D721Med (cell line): Measurements from ENCODE around the gene SMAD3.

ENCODE experiments used
- DNase-seq: peaks from one replicate; pipeline ENCODE4 v3.0.0; 2011; ENCODE audit warnings: low spot score; ENCODE audit not compliant: insufficient read length
- FAIRE-seq: peaks from 2 replicates; lab custom pipeline; 2011; peaks lifted over from hg19 to GRCh38; lab: Jason Lieb, UNC
- TF ChIP-seq, protein P1 (sequence below): IDR thresholded peaks from 2 replicates; pipeline ENCODE4 v1.5.1; 2012; ENCODE audit warnings: mild to moderate bottlenecking, control low read depth; ENCODE audit not compliant: insufficient read depth; ENCODE audit errors: missing control alignments

Gene SMAD3

DNA sequence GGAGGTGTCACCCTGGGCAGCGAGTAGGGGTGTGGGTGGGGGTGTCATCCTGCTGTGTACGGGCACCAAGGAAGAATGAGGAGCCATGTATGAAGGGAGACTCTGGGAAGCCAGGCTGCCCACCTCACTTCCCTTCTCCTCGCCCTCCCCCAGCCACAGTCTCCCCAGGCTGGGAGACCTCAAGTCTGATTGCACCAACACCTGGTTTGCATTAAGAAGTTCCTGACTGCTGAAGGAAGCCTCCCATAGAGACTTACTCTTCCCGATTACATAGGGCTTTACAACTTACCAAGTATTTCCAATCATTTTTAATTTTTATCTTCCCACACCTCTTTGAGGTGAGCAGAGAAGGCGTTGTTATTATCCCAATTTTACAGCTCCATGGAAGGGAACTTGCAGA, 29.5 kb upstream of the SMAD3 start:
- FAIRE-seq = no peak

DNA sequence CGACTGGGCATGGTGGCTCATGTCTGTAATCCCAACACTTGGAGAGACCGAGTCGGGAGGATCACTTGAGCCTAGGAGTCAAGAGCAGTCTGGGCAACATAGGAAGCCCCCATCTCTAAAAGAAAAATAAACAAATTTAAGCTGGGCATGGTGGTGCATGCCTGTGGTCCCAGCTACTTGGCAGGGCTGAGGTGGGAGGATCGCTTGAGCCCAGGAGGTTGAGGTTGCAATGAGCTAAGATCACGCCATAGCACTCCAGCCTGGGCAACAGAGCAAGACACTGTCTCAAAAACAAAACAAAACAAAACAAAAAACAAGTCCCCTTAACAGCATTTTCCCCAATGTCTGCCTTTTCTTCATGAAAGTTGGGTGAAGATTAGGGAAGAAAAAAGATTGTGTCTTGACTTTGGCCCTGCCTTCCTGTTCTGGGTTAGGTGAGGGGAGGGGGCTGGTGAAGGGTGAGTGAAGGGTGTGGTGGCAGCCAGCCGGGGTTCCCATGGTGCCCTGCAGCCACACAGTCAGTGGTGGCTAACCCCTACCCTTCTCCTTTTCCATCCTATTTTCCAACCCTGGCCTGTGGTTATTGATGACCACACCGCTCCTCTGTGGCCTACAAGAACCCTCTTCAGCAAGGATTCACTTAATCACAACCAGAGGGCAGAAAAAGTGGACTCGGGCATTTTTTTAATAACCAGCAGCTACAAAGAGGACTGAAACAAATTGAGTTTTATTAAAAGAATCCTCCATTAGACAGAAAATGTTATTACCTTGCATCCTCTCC, 28.4 kb upstream of the SMAD3 start:
- FAIRE-seq (no peak), DNase-seq (no peak)
- TF ChIP-seq, protein P1, sequence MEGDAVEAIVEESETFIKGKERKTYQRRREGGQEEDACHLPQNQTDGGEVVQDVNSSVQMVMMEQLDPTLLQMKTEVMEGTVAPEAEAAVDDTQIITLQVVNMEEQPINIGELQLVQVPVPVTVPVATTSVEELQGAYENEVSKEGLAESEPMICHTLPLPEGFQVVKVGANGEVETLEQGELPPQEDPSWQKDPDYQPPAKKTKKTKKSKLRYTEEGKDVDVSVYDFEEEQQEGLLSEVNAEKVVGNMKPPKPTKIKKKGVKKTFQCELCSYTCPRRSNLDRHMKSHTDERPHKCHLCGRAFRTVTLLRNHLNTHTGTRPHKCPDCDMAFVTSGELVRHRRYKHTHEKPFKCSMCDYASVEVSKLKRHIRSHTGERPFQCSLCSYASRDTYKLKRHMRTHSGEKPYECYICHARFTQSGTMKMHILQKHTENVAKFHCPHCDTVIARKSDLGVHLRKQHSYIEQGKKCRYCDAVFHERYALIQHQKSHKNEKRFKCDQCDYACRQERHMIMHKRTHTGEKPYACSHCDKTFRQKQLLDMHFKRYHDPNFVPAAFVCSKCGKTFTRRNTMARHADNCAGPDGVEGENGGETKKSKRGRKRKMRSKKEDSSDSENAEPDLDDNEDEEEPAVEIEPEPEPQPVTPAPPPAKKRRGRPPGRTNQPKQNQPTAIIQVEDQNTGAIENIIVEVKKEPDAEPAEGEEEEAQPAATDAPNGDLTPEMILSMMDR = no peak

More for the DNA sequence above, 29.5 kb upstream of the SMAD3 start:
- TF ChIP-seq, protein P1 = no peak
- no peak for DNase-seq

- DNase-seq = no peak
- TF ChIP-seq, protein P1 = no peak
- FAIRE-seq = no peak
Observed at GRCh38 chr15:67037694-67038093, 27.7 kb upstream of the SMAD3 start.

- TF ChIP-seq, protein P1 = no peak
- no peak for DNase-seq
- FAIRE-seq = no peak
Observed at GRCh38 chr15:67038736-67039135, 26.7 kb upstream of the SMAD3 start.

GRCh38 chr15:67039384-67040075, 25.9 kb upstream of the SMAD3 start:
- DNase-seq (no peak), FAIRE-seq (no peak)
- TF ChIP-seq, protein P1 = no peak

DNA sequence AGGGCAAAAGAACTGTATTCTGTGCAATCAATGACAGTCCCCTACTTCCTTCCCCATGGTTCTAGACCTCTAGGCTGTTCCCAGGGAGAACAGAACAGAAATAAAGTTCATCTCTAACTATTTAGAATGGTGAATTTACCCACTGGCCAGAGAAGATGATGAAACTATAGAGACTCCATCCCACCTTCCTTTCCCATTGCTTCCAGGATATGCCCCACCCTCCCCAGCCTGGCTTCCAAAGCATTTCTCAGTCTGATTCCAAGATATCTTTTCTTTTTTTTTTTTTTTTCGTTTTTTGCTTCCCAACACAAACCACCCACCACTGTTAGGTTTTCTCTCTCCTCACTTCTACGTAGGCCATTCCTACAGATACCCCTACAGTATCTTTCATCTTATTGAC, 25.1 kb upstream of the SMAD3 start:
- TF ChIP-seq, protein P1 = no peak
- no peak for FAIRE-seq
- no peak for DNase-seq
